Activated CD8-positive, alpha-beta memory T cell treated with anti-CD3 and anti-CD28 coated beads, Interleukin-2, amount 50 U/mL, for 4 hours (primary cell): Measurements from ENCODE around the gene KRTAP19-8.

ENCODE experiments used
- DNase-seq: peaks from one replicate; pipeline ENCODE4 v3.0.0-alpha.2; 2020

The KRTAP19-8 gene

GRCh38 chr21:31011412-31011811, 26.9 kb downstream of the KRTAP19-8 start:
- DNase-seq, result no peak

- DNase-seq, result no peak
Measured at GRCh38 chr21:31008355-31008754, 29.9 kb downstream of the KRTAP19-8 start.

GRCh38 chr21:31005019-31005418, 33.3 kb downstream of the KRTAP19-8 start:
- no peak for DNase-seq

GRCh38 chr21:31003471-31003870, 34.8 kb downstream of the KRTAP19-8 start:
- no peak for DNase-seq

GRCh38 chr21:30997541-30997940, 40.7 kb downstream of the KRTAP19-8 start:
- DNase-seq, result no peak

GRCh38 chr21:30996728-30997127, 41.5 kb downstream of the KRTAP19-8 start:
- no peak for DNase-seq

- DNase-seq, result no peak
Measured at GRCh38 chr21:30994932-30995331, 43.3 kb downstream of the KRTAP19-8 start.

- no peak for DNase-seq
Measured at GRCh38 chr21:30990514-30991262, 47.6 kb downstream of the KRTAP19-8 start.

GRCh38 chr21:30988706-30989105, 49.6 kb downstream of the KRTAP19-8 start:
- DNase-seq, result no peak
